ENCODE results near the gene PGA5. TPM values are rescaled to one million over a fixed set of nuclear protein-coding genes. Genes with fewer than 3 reads are reported as not detected.

The PGA5 gene
- total RNA-seq, 1 donor from 2014 or later = not detected

DNA sequence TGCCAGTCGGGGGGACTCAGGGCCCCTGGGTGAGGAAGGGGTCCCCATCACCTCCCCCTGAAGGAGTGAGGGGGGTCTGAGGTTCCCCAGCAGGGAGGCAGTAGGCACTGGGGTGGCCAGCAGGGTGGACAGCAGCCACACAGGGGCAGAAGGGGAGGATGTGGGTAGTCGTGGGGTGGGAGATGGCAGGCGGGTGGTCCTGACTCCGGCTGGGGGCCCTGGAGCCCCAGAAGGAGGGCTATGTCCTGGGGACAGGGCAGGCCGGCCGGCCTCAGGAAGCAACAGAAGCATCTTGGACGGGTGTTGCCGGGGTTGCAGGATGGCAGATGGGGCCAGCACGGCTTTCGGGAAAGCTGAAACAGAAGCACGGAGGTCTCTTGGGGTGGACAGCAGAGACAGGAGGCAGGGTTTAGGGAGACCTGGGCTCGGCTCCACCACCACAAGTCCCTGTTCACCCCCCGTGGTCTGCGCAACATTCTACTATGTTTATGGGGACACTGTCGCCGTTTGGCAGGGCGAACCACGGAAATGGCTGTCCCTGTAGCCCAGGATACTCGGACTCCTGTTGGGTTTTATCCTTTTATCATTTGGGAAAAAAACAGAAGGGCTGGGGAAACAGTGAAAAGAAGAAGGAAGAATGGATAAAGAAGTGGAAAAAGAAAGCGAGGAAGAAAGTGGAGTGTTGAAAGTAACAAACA lies 40.1 kb downstream of the PGA5 start:
- DNase-seq (ENCODE audit: low spot score) (no peak), ATAC-seq (no peak)
- intact Hi-C loops (cut with DNase I) = no loop called here

- intact Hi-C loops (cut with DNase I) = no loop called here
- peak; percentile 79 for DNase-seq (ENCODE audit: low spot score)
- ATAC-seq = peak; percentile 96
Measured at GRCh38 chr11:61281581-61282250, 40.7 kb downstream of the PGA5 start.

- DNase-seq (ENCODE audit: low spot score) = no peak
- no peak for ATAC-seq
- intact Hi-C loops (cut with DNase I) = no loop called here
Measured at GRCh38 chr11:61283613-61284012, 42.6 kb downstream of the PGA5 start.

DNA sequence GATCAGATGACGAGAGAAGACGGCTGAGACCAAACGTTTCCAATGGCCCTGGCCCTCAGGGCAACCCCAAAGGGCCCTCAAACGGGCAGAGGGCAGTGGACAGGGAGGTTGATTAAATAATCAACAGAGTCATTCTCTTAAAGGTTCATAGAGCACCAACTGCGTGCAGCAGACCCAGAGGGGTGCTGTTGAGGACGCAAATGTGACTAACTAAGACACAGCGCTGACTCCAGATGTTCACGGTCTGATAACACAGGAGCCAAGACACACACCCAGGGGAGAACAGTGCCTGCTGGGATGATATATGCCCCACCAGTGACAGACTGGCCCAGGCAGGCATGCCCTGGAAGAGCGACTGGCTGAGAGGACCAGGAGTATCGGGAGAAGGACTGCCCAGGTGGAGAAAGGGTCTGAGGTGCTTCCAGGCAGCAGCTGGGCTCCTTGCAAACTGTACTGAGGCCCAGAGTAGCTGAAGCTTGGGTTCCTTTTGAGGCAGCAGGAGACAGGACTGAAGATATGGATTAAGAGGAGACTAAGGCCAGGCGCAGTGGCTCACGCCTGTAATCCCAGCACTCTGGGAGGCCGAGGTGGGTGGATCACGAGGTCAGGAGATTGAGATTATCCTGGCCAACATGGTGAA lies 46.5 kb downstream of the PGA5 start:
- intact Hi-C loops (cut with DNase I) = no loop called here
- DNase-seq (ENCODE audit: low spot score) (no peak), ATAC-seq (no peak)

DNA sequence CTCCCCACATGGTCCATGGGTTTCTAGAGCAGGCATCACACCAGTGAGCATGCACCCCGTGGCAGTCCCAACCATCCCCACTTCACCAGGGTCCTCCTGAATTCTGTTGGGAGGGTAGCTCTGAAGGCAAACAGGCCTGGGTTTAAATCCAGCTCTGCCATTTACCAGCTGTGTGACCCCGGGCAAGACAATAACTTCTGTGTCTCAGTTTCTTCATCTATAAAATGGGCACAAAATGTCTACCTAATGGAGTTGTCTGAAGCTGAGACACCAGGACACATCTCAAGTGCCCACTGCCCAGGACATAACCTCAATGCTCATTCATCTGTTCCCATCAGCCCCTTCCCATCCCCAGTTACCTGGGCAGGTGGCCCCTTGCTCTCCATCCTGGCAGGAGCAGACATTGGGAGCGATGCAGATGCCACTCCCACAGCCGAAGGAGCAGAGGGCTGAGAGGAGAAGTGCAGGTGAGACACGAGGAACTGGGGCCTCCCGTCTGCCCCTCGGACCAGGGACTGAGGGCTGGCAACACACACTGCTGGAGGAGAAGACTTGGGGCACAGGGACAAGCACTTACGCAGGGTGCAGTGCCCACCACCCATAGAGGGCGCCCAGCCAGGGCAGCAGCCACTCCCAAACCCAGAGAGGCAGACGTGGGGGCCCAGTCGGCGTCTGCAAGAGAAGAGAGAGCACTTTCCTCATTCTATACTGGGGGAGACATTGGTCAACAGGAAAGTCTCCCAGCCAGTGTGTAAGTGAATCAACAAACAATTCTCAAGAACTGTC lies 50.1 kb downstream of the PGA5 start:
- ATAC-seq (no peak), DNase-seq (ENCODE audit: low spot score) (no peak)
- intact Hi-C loops (cut with DNase I) = no loop called here

- ATAC-seq (no peak), DNase-seq (ENCODE audit: low spot score) (no peak)
- intact Hi-C loops (cut with DNase I) = no loop called here
Measured at GRCh38 chr11:61292356-61292755, 51.4 kb downstream of the PGA5 start.

GRCh38 chr11:61293867-61294716 lies 53.1 kb downstream of the PGA5 start:
- ATAC-seq = peak; percentile 61
- intact Hi-C loops (cut with DNase I) = no loop called here
- DNase-seq (ENCODE audit: low spot score) = peak; percentile 75

DNA sequence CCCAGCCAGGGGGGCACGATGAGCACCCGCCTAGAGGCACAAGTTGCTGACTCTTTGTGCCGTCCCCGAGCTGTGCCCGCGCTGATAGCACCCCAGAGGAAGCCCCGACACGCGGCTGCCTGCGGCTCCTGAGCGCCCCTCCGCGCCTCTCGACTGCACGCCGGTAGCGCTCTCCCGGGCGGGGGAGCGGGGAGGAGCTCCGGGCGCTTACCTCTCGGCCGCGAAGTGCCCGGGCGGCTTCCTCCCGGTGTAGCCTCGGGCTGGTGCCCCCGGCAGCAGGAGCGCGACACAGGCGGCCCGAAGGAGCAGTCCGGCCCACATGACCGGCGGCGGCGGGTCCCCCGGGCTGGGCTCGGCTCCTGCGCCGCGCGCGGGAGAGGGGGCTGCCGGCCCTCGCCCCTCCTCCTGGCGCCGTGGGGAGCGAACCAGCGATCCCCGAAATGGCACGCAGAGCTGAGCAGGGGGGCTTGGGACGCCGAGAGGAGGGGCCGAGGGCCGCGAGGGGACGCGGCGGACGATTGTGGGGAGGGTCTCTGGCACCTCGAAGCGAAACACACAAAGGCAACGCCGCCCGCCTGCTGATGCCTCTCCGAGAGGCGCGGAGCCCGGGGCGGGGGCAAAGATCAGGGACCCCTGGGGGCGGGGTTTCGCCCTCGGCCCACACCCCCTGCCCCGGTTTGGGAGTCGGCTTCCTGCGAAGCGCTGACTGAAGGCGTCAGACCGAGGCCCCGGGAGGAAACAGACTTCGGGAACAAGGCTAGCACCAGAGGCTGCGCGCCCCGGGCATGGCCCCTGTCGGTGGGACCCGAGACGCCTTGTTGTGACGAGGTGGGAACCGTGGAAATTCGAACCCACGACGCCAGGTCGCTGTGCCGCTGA lies 54.0 kb downstream of the PGA5 start, which contains the start of gene VWCE:
TSS of gene VWCE (minus strand) at position 600 of the 879 bp plus-strand sequence. CDS start at position 321, 279 bp downstream.
- intact Hi-C loops (cut with DNase I) = no loop called here
- DNase-seq (ENCODE audit: low spot score) = peak; percentile 70
- peak; percentile 35 for ATAC-seq

- intact Hi-C loops (cut with DNase I) = no loop called here
- no peak for DNase-seq (ENCODE audit: low spot score)
- ATAC-seq = no peak
Measured at GRCh38 chr11:61295596-61295926, 54.6 kb downstream of the PGA5 start.

DNA sequence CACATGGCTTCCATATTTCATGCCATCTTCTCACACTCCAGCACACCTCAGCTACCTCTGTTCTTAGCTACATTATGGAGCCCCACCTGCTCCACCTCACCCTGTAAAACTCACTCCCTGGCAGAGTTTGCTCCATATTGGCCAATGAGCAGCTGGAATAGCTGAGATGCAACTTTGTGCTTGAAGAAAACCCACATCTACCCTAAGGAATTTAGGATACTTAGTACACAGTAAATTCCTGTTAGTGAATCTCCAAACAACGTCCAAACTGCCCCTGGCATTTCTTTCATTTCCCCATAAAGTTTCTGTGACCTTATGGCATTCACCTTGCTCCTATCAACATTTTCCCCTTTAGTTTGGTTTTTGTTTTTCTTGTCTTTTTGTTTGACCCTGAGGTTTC lies 56.4 kb downstream of the PGA5 start:
- intact Hi-C loops (cut with DNase I) = no loop called here
- no peak for DNase-seq (ENCODE audit: low spot score)

GRCh38 chr11:61297746-61298145 lies 56.8 kb downstream of the PGA5 start:
- intact Hi-C loops (cut with DNase I) = no loop called here
- DNase-seq (ENCODE audit: low spot score) (peak; percentile 70), ATAC-seq (peak; percentile 91)

More for the DNA sequence above, 56.4 kb downstream of the PGA5 start:
- ATAC-seq = peak; percentile 6

GRCh38 chr11:61298663-61299244 lies 57.8 kb downstream of the PGA5 start:
- intact Hi-C loops (cut with DNase I) = no loop called here
- DNase-seq (ENCODE audit: low spot score) (no peak), ATAC-seq (no peak)

Other genes starting within 250 kb of the PGA5 start
- 1.3 TPM for gene CD5, start 138.7 kb upstream of the PGA5 start, total RNA-seq
- gene VPS37C, start 79.7 kb upstream of the PGA5 start, total RNA-seq = 23.1 TPM
- not detected for gene PGA3, start 37.7 kb upstream of the PGA5 start, total RNA-seq
- not detected for gene PGA4, start 18.8 kb upstream of the PGA5 start, total RNA-seq
- 3.6 TPM for gene VWCE, start 54.1 kb downstream of the PGA5 start, total RNA-seq
- 161 TPM for gene DDB1, start 91.9 kb downstream of the PGA5 start, total RNA-seq
- 32.6 TPM for gene TKFC, start 92.1 kb downstream of the PGA5 start, total RNA-seq
- 37.8 TPM for gene CYB561A3, start 120.7 kb downstream of the PGA5 start, total RNA-seq
- 38.2 TPM for gene TMEM138, start 121.2 kb downstream of the PGA5 start, total RNA-seq
- gene TMEM216, start 151.4 kb downstream of the PGA5 start, total RNA-seq = 8.9 TPM
- 79.2 TPM for gene CPSF7, start 188.8 kb downstream of the PGA5 start, total RNA-seq
- gene SDHAF2, start 188.9 kb downstream of the PGA5 start, total RNA-seq = 24.9 TPM